CD8-positive, alpha-beta memory T cell (primary cell): Measurements from ENCODE around the gene RNPS1. TPM values are rescaled to one million over a fixed set of nuclear protein-coding genes. Genes with fewer than 3 reads are reported as not detected.
A peak's percentile ranks its signal among the peaks of the same experiment; 100 is the strongest.

ENCODE experiments used
- CTCF ChIA-PET: fragments of 350-600 bp; sonication (Branson Sonifier 250); formaldehyde crosslinking; loops from one replicate; lab custom pipeline; 2021; ENCODE audit warnings: antibody characterized with exemption; lab: Charles Lee
- POLR2A ChIA-PET: fragments of 350-600 bp; sonication (Branson Sonifier 250); formaldehyde crosslinking; loops from one replicate; lab custom pipeline; 2021; ENCODE audit warnings: antibody characterized with exemption; lab: Charles Lee
- DNase-seq, 5 donors: peaks; one replicate each; pipeline versions ENCODE4 v3.0.0 to v3.0.0-alpha.2; 2020 to 2022; ENCODE audit warnings: mixed read lengths in 1 of 5
- H3K27ac ChIP-seq: one replicate; pipeline ENCODE4 v1.7.0; 2013; ENCODE audit warnings: low read depth, mild to moderate bottlenecking, low read length, moderate library complexity
- H3K27me3 ChIP-seq: 2 replicates; pipeline ENCODE4 v1.7.0; 2013; ENCODE audit warnings: low read length, mild to moderate bottlenecking; ENCODE audit not compliant: insufficient read depth, poor library complexity, severe bottlenecking
- H3K36me3 ChIP-seq: 2 replicates; pipeline ENCODE4 v1.7.0; 2013; ENCODE audit warnings: mild to moderate bottlenecking, low read length, moderate library complexity; ENCODE audit not compliant: insufficient read depth
- H3K4me1 ChIP-seq: 2 replicates; pipeline ENCODE4 v1.7.0; 2013; ENCODE audit warnings: mild to moderate bottlenecking, low read length, moderate library complexity; ENCODE audit not compliant: insufficient read depth
- H3K4me3 ChIP-seq: 2 replicates; pipeline ENCODE4 v1.7.0; 2013; ENCODE audit warnings: mild to moderate bottlenecking, low read length
- H3K9me3 ChIP-seq: 2 replicates; pipeline ENCODE4 v1.7.0; 2013; ENCODE audit warnings: mild to moderate bottlenecking, low read length
- H3K27ac Mint-ChIP-seq, 8 donors: one replicate each; pipeline ENCODE4 v1.8.0; 2020 to 2021; ENCODE audit warnings: mixed read lengths in 8 of 8, mild to moderate bottlenecking in 6 of 8, inconsistent platforms in 3 of 8, moderate library complexity in 3 of 8
- H3K27me3 Mint-ChIP-seq, 2 donors: one replicate each; pipeline ENCODE4 v1.8.0; 2020 to 2021; ENCODE audit warnings: mixed read lengths in 2 of 2, mild to moderate bottlenecking in 1 of 2, moderate library complexity in 1 of 2
- H3K36me3 Mint-ChIP-seq, 3 donors: one replicate each; pipeline ENCODE4 v1.8.0; 2020 to 2021; ENCODE audit warnings: mixed read lengths in 3 of 3, inconsistent platforms in 1 of 3, mild to moderate bottlenecking in 1 of 3
- H3K4me1 Mint-ChIP-seq, 3 donors: one replicate each; pipeline ENCODE4 v1.8.0; 2020 to 2021; ENCODE audit warnings: mixed read lengths in 3 of 3, inconsistent platforms in 1 of 3, mild to moderate bottlenecking in 1 of 3
- H3K4me3 Mint-ChIP-seq, 7 donors: one replicate each; pipeline ENCODE4 v1.8.0; 2020 to 2021; ENCODE audit warnings: mixed read lengths in 7 of 7, mild to moderate bottlenecking in 6 of 7, moderate library complexity in 4 of 7, inconsistent platforms in 2 of 7
- H3K9me3 Mint-ChIP-seq, 5 donors: one replicate each; pipeline ENCODE4 v1.8.0; 2020 to 2022; ENCODE audit warnings: mixed read lengths in 5 of 5, mild to moderate bottlenecking in 3 of 5, moderate library complexity in 2 of 5, inconsistent platforms in 1 of 5
- polyA plus RNA-seq: library from polyadenylated mRNA; unstranded; fragments of 300-500 nt; fragmentation: Illumina TruSeq; gene quantifications from one replicate; pipeline ENCODE4 v1.2.3, GENCODE V29; 2021
- total RNA-seq, 2 experiments: library from RNA; stranded (reverse); gene quantifications; one replicate each; pipeline ENCODE4 v1.2.3, GENCODE V29; 2021

RNPS1 gene
- total and polyA plus RNA-seq, 3 experiments from 2014 or later = 312 to 382 (median 367) TPM

GRCh38 chr16:2214719-2214968, 53.3 kb downstream of the RNPS1 start, which contains the start of gene PGP:
TSS of gene PGP (minus strand) at chr16:2214840. CDS start at chr16:2214777, 63 bp downstream.
- Histone ChIP-seq H3K4me3 (peak within 1 kb of the TSS; percentile 93), H3K4me1 (peaks cover 15% of the 10 kb centered on the region), H3K27me3 (no peaks in the 10 kb centered on the region), H3K9me3 (no peaks in the 10 kb centered on the region), H3K36me3 (no peaks in the 10 kb centered on the region), H3K27ac (peak within 1 kb of the TSS; percentile 89)
- Mint-ChIP-seq H3K27ac (peak within 1 kb of the TSS; percentile 75 to 95 (median 84)), H3K9me3 (no peaks in the 10 kb centered on the region), H3K27me3 (no peaks in the 10 kb centered on the region), H3K4me1 (peaks cover 16 to 26% (median 17%) of the 10 kb centered on the region in 3 donors), H3K4me3 (peak within 1 kb of the TSS; percentile 82 to 95 (median 89)), H3K36me3 (peaks cover 0 to 19% (median 0%) of the 10 kb centered on the region in 3 donors)
- POLR2A ChIA-PET = interaction anchor here (0.5 to 2.1 kb wide), 16 partner anchors 9 to 1971 kb away, joined by 3 to 20 read pairs (median 6); partner anchors contain the start of genes DNASE1L2, E4F1, ECI1 and MLST8
- DNase-seq = no peak
- CTCF ChIA-PET = interaction anchor here (1.0 to 1.6 kb wide), 3 partner anchors 9 to 74 kb away, joined by 3 read pairs; partner anchors contain the start of gene MLST8

GRCh38 chr16:2213817-2214718, 53.9 kb downstream of the RNPS1 start:
- no peaks in the 10 kb centered on the region for H3K9me3 ChIP-seq
- no peaks in the 10 kb centered on the region for H3K27me3 ChIP-seq
- Mint-ChIP-seq H3K27ac (peak overlapping the region in 5 of 8 donors; percentile 19 to 95 (median 60)), H3K27me3 (no peaks in the 10 kb centered on the region), H3K36me3 (peaks cover 0 to 21% (median 0%) of the 10 kb centered on the region in 3 donors), H3K9me3 (no peaks in the 10 kb centered on the region), H3K4me1 (peaks cover 16 to 26% (median 17%) of the 10 kb centered on the region in 3 donors), H3K4me3 (peak overlapping the region; percentile 70 to 88 (median 74))
- ChIA-PET POLR2A (interaction anchor here (0.5 to 2.1 kb wide), 15 partner anchors 8 to 1971 kb away, joined by 3 to 20 read pairs (median 7); partner anchors contain the start of genes DNASE1L2, E4F1, ECI1 and MLST8), CTCF (interaction anchor here (1.1 to 1.6 kb wide), 2 partner anchors 8 to 73 kb away, joined by 3 read pairs; partner anchors contain the start of gene MLST8)
- H3K4me1 ChIP-seq = peaks cover 15% of the 10 kb centered on the region
- peak overlapping the region; percentile 51 for H3K27ac ChIP-seq
- H3K4me3 ChIP-seq = peak overlapping the region; percentile 49
- no peaks in the 10 kb centered on the region for H3K36me3 ChIP-seq
- DNase-seq = no peak

- Histone ChIP-seq H3K4me3 (peak overlapping the region; percentile 41), H3K27ac (peak overlapping the region; percentile 48), H3K36me3 (no peaks in the 10 kb centered on the region), H3K27me3 (no peaks in the 10 kb centered on the region), H3K9me3 (no peaks in the 10 kb centered on the region), H3K4me1 (peaks cover 15% of the 10 kb centered on the region)
- DNase-seq = no peak
- CTCF ChIA-PET = interaction anchor here (1.1 to 1.3 kb wide), 2 partner anchors 39 to 56 kb away, joined by 3 read pairs; partner anchors contain the start of gene ECI1
- POLR2A ChIA-PET = no interaction called here
- H3K4me3 Mint-ChIP-seq = peak overlapping the region; percentile 43 to 88 (median 74)
- no peaks in the 10 kb centered on the region for H3K27me3 Mint-ChIP-seq
- peaks cover 18 to 29% (median 20%) of the 10 kb centered on the region in 3 donors for H3K4me1 Mint-ChIP-seq
- H3K36me3 Mint-ChIP-seq = peaks cover 0 to 32% (median 2%) of the 10 kb centered on the region in 3 donors
- peak overlapping the region in 1 of 8 donors; percentile 95 for H3K27ac Mint-ChIP-seq
- no peaks in the 10 kb centered on the region for H3K9me3 Mint-ChIP-seq
Measured at GRCh38 chr16:2212362-2213324, 55.3 kb downstream of the RNPS1 start.

- ChIA-PET CTCF (interaction anchor here (1.3 kb wide), 1 partner anchor 57 kb away, joined by 3 read pairs; no protein-coding TSS in a partner anchor), POLR2A (no interaction called here)
- Histone ChIP-seq H3K36me3 (peaks cover 3% of the 10 kb centered on the region), H3K4me3 (no peak overlapping the region), H3K4me1 (peaks cover 15% of the 10 kb centered on the region), H3K27ac (no peak overlapping the region), H3K27me3 (no peaks in the 10 kb centered on the region), H3K9me3 (no peaks in the 10 kb centered on the region)
- DNase-seq = no peak
- peak overlapping the region in 4 of 7 donors; percentile 28 to 66 (median 40) for H3K4me3 Mint-ChIP-seq
- H3K27ac Mint-ChIP-seq = peak overlapping the region in 1 of 8 donors; percentile 20
- peaks cover 0 to 39% (median 4%) of the 10 kb centered on the region in 3 donors for H3K36me3 Mint-ChIP-seq
- H3K4me1 Mint-ChIP-seq = peaks cover 20 to 36% (median 25%) of the 10 kb centered on the region in 3 donors
- no peaks in the 10 kb centered on the region for H3K27me3 Mint-ChIP-seq
- no peaks in the 10 kb centered on the region for H3K9me3 Mint-ChIP-seq
Measured at GRCh38 chr16:2211923-2212347, 56.0 kb downstream of the RNPS1 start.

GRCh38 chr16:2210386-2211365, 57.2 kb downstream of the RNPS1 start, which contains the start of gene BRICD5:
TSS of gene BRICD5 (minus strand) at chr16:2210863. CDS start at chr16:2210833, 30 bp downstream.
- Mint-ChIP-seq H3K4me3 (no peak within 1 kb of the TSS), H3K27me3 (no peaks in the 10 kb centered on the region), H3K27ac (peak within 1 kb of the TSS in 2 of 8 donors; percentile 20 to 21), H3K36me3 (peaks cover 0 to 45% (median 4%) of the 10 kb centered on the region in 3 donors), H3K9me3 (no peaks in the 10 kb centered on the region), H3K4me1 (peaks cover 23 to 46% (median 33%) of the 10 kb centered on the region in 3 donors)
- H3K27me3 ChIP-seq = no peaks in the 10 kb centered on the region
- CTCF ChIA-PET = no interaction called here
- H3K27ac ChIP-seq = no peak within 1 kb of the TSS
- peaks cover 3% of the 10 kb centered on the region for H3K36me3 ChIP-seq
- H3K9me3 ChIP-seq = no peaks in the 10 kb centered on the region
- POLR2A ChIA-PET = no interaction called here
- H3K4me3 ChIP-seq = no peak within 1 kb of the TSS
- peaks cover 26% of the 10 kb centered on the region for H3K4me1 ChIP-seq
- DNase-seq = no peak

GRCh38 chr16:2210009-2210332, 58.0 kb downstream of the RNPS1 start:
- Mint-ChIP-seq H3K27me3 (no peaks in the 10 kb centered on the region), H3K4me1 (peaks cover 21 to 43% (median 29%) of the 10 kb centered on the region in 3 donors), H3K27ac (peak overlapping the region in 1 of 8 donors; percentile 21), H3K36me3 (peaks cover 0 to 46% (median 4%) of the 10 kb centered on the region in 3 donors), H3K9me3 (no peaks in the 10 kb centered on the region), H3K4me3 (no peak overlapping the region)
- POLR2A ChIA-PET = no interaction called here
- no peak for DNase-seq
- peaks cover 3% of the 10 kb centered on the region for H3K36me3 ChIP-seq
- no peaks in the 10 kb centered on the region for H3K27me3 ChIP-seq
- no peak overlapping the region for H3K27ac ChIP-seq
- no peak overlapping the region for H3K4me3 ChIP-seq
- peaks cover 26% of the 10 kb centered on the region for H3K4me1 ChIP-seq
- CTCF ChIA-PET = no interaction called here
- H3K9me3 ChIP-seq = no peaks in the 10 kb centered on the region
